HG02981 (cell line): ENCODE data around the gene CLTRN.
"Not testable (repeated sequence)": the region's sequence is repeated elsewhere in the genome, so short reads cannot be mapped to it uniquely, and the experiment has no call there.

Source experiments
- ATAC-seq: cut with Tn5 transposase; IDR thresholded peaks from one replicate; pipeline ENCODE4 v1.9.1; 2021; ENCODE audit warnings: mild to moderate bottlenecking, moderate library complexity; ENCODE audit not compliant: unreplicated experiment

CLTRN gene

GRCh38 chrX:15653961-15654360 is 10.6 kb downstream of the CLTRN start:
- ATAC-seq, result no peak

- not testable (repeated sequence) for ATAC-seq
Measured at GRCh38 chrX:15647510-15647909, 17.1 kb downstream of the CLTRN start.

GRCh38 chrX:15646543-15646942 is 18.1 kb downstream of the CLTRN start:
- ATAC-seq, result no peak

- no peak for ATAC-seq
Measured at GRCh38 chrX:15646031-15646430, 18.6 kb downstream of the CLTRN start.

- ATAC-seq, result no peak
Measured at GRCh38 chrX:15645266-15645665, 19.3 kb downstream of the CLTRN start.

GRCh38 chrX:15644560-15644872 is 20.1 kb downstream of the CLTRN start:
- ATAC-seq, result no peak

GRCh38 chrX:15643786-15644559 is 20.6 kb downstream of the CLTRN start:
- no peak for ATAC-seq

- ATAC-seq, result no peak
Measured at GRCh38 chrX:15631637-15632036, 33.0 kb downstream of the CLTRN start.

GRCh38 chrX:15623054-15623453 is 41.6 kb downstream of the CLTRN start:
- no peak for ATAC-seq

- ATAC-seq, result no peak
Measured at GRCh38 chrX:15619053-15619755, 45.4 kb downstream of the CLTRN start.

GRCh38 chrX:15617111-15617510 is 47.5 kb downstream of the CLTRN start:
- no peak for ATAC-seq

GRCh38 chrX:15616531-15616930 is 48.1 kb downstream of the CLTRN start:
- no peak for ATAC-seq

GRCh38 chrX:15607067-15607466 is 57.5 kb downstream of the CLTRN start:
- no peak for ATAC-seq

GRCh38 chrX:15606136-15606535 is 58.5 kb downstream of the CLTRN start:
- ATAC-seq, result no peak

- ATAC-seq, result no peak
Measured at GRCh38 chrX:15605226-15605625, 59.4 kb downstream of the CLTRN start.

GRCh38 chrX:15602761-15603160 is 61.8 kb downstream of the CLTRN start:
- no peak for ATAC-seq

GRCh38 chrX:15601932-15602331 is 62.7 kb downstream of the CLTRN start:
- ATAC-seq, result no peak

GRCh38 chrX:15600745-15601144 is 63.9 kb downstream of the CLTRN start, which contains the start of gene ACE2:
Gene ACE2, minus strand, starts transcription at chrX:15600960. Its CDS starts 49 bp downstream, at chrX:15600911.
- no peak for ATAC-seq

GRCh38 chrX:15600049-15600448 is 64.6 kb downstream of the CLTRN start:
- no peak for ATAC-seq

- ATAC-seq, result no peak
Measured at GRCh38 chrX:15599461-15599860, 65.1 kb downstream of the CLTRN start.

GRCh38 chrX:15598026-15598425 is 66.6 kb downstream of the CLTRN start:
- no peak for ATAC-seq

GRCh38 chrX:15594371-15594770 is 70.2 kb downstream of the CLTRN start:
- no peak for ATAC-seq
